Breast epithelium (tissue), 4 donors: ENCODE data around the gene KLK15. TPM values are rescaled to one million over a fixed set of nuclear protein-coding genes. Genes with fewer than 3 reads are reported as not detected.

Source experiments
- DNase-seq, 2 donors: peaks; one replicate each; pipeline ENCODE4 v3.0.0-alpha.2; 2019; ENCODE audit warnings: low spot score in 2 of 2
- H3K27ac ChIP-seq, 2 donors: fragments of 200-600 bp; sonication (generic) in 1 of 2; one replicate each; pipeline ENCODE4 v1.5.1; 2016 to 2019; ENCODE audit warnings: mild to moderate bottlenecking in 1 of 2
- H3K27me3 ChIP-seq, 2 donors: fragments of 200-600 bp; sonication (generic) in 1 of 2; one replicate each; pipeline versions ENCODE4 v1.5.1 to v1.6.0; 2017 to 2019; ENCODE audit warnings: control low read depth in 1 of 2, mild to moderate bottlenecking in 1 of 2
- H3K36me3 ChIP-seq: fragments of 200-600 bp; one replicate; pipeline ENCODE4 v1.5.1; 2019
- H3K4me1 ChIP-seq, 2 donors: fragments of 200-600 bp; sonication (generic); one replicate each; pipeline ENCODE4 v1.5.1; 2016 to 2019; ENCODE audit warnings: control low read depth in 1 of 2
- H3K4me3 ChIP-seq, 3 donors: fragments of 200-600 bp; sonication (generic); 1 replicate in 2 of 3; 2 replicates in 1 of 3; pipeline ENCODE4 v1.5.1; 2016 to 2019; ENCODE audit warnings: mild to moderate bottlenecking in 3 of 3, moderate library complexity in 2 of 3
- H3K9me3 ChIP-seq, 2 donors: fragments of 200-600 bp; sonication (generic) in 1 of 2; one replicate each; pipeline ENCODE4 v1.5.1; 2016 to 2019; ENCODE audit warnings: control low read depth in 1 of 2
- POLR2A ChIP-seq: fragments of 450-650 bp; IDR thresholded peaks from one replicate; pipeline ENCODE4 v1.6.1; 2016; ENCODE audit warnings: antibody characterized with exemption, mild to moderate bottlenecking, moderate library complexity
- POLR2AphosphoS5 ChIP-seq, 3 donors: sonication (generic); formaldehyde crosslinking; IDR thresholded peaks; one replicate each; pipeline ENCODE4 v1.6.1; 2017; ENCODE audit warnings: antibody characterized with exemption in 3 of 3
- intact Hi-C: fragments of 100-400 bp; cut with DNase I; formaldehyde crosslinking; loops from one replicate; pipeline ENCODE4 v1.15.1; 2023; ENCODE audit warnings: low total_unique reads
- total RNA-seq, 3 donors: library from RNA; depleted of rRNA; stranded (reverse); fragments of >200 nt; gene quantifications; one replicate each; pipeline ENCODE4 v1.1.0, GENCODE V29; 2016
- TF ChIP-seq, protein P1 (sequence below), 3 donors: fragments of 450-650 bp; IDR thresholded peaks; one replicate each; pipeline ENCODE4 v1.5.1; 2016 to 2017; ENCODE audit warnings: antibody characterized with exemption in 3 of 3, mild to moderate bottlenecking in 3 of 3, moderate library complexity in 3 of 3

KLK15 gene
- total RNA-seq, 3 donors from 2014 or later: not detected

DNA sequence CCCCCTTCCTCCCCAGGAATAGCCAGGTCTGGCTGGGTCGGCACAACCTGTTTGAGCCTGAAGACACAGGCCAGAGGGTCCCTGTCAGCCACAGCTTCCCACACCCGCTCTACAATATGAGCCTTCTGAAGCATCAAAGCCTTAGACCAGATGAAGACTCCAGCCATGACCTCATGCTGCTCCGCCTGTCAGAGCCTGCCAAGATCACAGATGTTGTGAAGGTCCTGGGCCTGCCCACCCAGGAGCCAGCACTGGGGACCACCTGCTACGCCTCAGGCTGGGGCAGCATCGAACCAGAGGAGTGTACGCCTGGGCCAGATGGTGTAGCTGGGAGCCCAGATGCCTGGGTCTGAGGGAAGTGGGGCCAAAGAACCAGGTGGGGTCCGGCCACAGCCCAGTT is 43.1 kb upstream of the KLK15 start:
- H3K4me3 ChIP-seq: no peak overlapping the region
- TF ChIP-seq, protein P1, sequence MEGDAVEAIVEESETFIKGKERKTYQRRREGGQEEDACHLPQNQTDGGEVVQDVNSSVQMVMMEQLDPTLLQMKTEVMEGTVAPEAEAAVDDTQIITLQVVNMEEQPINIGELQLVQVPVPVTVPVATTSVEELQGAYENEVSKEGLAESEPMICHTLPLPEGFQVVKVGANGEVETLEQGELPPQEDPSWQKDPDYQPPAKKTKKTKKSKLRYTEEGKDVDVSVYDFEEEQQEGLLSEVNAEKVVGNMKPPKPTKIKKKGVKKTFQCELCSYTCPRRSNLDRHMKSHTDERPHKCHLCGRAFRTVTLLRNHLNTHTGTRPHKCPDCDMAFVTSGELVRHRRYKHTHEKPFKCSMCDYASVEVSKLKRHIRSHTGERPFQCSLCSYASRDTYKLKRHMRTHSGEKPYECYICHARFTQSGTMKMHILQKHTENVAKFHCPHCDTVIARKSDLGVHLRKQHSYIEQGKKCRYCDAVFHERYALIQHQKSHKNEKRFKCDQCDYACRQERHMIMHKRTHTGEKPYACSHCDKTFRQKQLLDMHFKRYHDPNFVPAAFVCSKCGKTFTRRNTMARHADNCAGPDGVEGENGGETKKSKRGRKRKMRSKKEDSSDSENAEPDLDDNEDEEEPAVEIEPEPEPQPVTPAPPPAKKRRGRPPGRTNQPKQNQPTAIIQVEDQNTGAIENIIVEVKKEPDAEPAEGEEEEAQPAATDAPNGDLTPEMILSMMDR (IDR thresholded peaks at IDR 0.05): no peak
- TF ChIP-seq POLR2A: no peak
- TF ChIP-seq POLR2AphosphoS5 (IDR thresholded peaks at IDR 0.05): no peak
- no peak for DNase-seq
- intact Hi-C loops: no loop called here
- no peaks in the 10 kb centered on the region for H3K36me3 ChIP-seq
- H3K4me1 ChIP-seq: no peaks in the 10 kb centered on the region
- H3K27me3 ChIP-seq: peaks cover 0 to 19% of the 10 kb centered on the region in 2 donors
- H3K9me3 ChIP-seq: no peaks in the 10 kb centered on the region
- no peak overlapping the region for H3K27ac ChIP-seq

DNA sequence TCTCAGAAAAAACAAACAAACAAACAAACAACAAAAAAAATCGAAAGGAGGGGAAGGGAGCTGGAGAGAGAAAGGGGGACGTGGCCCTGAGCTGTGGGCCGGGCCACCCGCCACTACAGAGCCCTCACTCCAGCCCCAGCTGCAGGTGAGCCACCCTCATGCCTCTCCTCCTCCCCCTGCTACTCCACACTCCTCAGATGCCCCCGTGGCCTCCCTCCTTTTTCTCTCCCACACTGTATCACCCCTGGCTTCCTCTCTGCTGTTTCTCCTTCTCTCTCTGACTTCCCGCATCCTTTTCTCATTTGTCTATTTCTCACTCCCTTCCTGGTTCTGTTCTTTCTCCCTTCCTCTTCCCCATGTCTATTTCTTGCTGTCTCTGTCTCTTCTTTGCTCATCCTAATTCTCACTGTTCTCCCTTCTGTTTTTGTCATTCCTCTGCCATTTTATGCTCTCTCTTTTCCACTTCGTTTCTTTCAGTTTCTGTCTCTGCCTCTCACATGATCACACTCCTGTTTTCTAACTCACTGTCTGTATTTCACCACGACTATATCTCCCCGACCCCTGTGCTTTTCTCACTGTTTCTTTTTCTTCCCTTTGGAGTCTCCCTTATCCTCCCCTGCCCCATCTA is 42.5 kb upstream of the KLK15 start:
- H3K27ac ChIP-seq: no peak overlapping the region
- TF ChIP-seq POLR2A (no peak), POLR2AphosphoS5 (IDR thresholded peaks at IDR 0.05) (no peak)
- TF ChIP-seq, protein P1 (IDR thresholded peaks at IDR 0.05): no peak
- H3K9me3 ChIP-seq: no peaks in the 10 kb centered on the region
- no peaks in the 10 kb centered on the region for H3K4me1 ChIP-seq
- no peak overlapping the region for H3K4me3 ChIP-seq
- no peak for DNase-seq
- peaks cover 0 to 19% of the 10 kb centered on the region in 2 donors for H3K27me3 ChIP-seq
- intact Hi-C loops: no loop called here
- H3K36me3 ChIP-seq: no peaks in the 10 kb centered on the region

DNA sequence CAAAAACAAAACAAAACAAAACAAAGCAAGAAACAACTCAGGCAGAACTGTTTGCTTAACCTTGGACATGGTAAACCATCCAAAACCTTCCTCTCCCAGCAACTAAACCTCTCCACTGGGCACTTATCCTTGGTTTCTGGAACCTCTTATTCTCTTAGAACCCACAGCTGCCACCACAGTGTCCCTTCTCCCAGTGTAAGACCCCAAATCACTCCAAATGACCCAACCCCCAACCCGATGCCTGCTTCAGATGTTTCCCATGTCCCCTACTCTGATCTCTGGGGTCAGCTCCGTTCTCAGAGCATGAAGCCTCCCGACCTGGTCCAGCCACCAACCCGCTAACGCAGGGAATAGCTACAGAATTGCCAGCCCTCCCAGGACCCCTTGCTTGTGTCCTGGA is 40.8 kb upstream of the KLK15 start:
- H3K4me3 ChIP-seq: no peak overlapping the region
- TF ChIP-seq POLR2A (no peak), POLR2AphosphoS5 (IDR thresholded peaks at IDR 0.05) (no peak)
- TF ChIP-seq, protein P1 (IDR thresholded peaks at IDR 0.05): no peak
- no peak overlapping the region for H3K27ac ChIP-seq
- peaks cover 0 to 33% of the 10 kb centered on the region in 2 donors for H3K27me3 ChIP-seq
- intact Hi-C loops: no loop called here
- no peak for DNase-seq
- no peaks in the 10 kb centered on the region for H3K36me3 ChIP-seq
- H3K9me3 ChIP-seq: no peaks in the 10 kb centered on the region
- no peaks in the 10 kb centered on the region for H3K4me1 ChIP-seq

DNA sequence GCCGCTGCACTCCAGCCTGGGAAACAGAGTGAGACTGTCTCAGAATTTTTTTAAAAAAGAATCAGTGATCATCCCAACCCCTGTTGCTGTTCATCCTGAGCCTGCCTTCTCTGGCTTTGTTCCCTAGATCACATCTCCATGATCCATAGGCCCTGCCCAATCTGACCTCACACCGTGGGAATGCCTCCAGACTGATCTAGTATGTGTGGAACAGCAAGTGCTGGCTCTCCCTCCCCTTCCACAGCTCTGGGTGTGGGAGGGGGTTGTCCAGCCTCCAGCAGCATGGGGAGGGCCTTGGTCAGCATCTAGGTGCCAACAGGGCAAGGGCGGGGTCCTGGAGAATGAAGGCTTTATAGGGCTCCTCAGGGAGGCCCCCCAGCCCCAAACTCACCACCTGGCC is 39.7 kb upstream of the KLK15 start, which contains the start of gene KLK2:
Gene KLK2, plus strand, starts transcription at position 384 of the 400 bp plus-strand sequence. CDS start 35 bp downstream, outside the sequence.
- DNase-seq: no peak
- H3K9me3 ChIP-seq: no peaks in the 10 kb centered on the region
- no peaks in the 10 kb centered on the region for H3K36me3 ChIP-seq
- intact Hi-C loops: no loop called here
- no peak within 1 kb of the TSS for H3K27ac ChIP-seq
- no peaks in the 10 kb centered on the region for H3K4me1 ChIP-seq
- H3K27me3 ChIP-seq: peaks cover 0 to 35% of the 10 kb centered on the region in 2 donors
- TF ChIP-seq POLR2A (no peak), POLR2AphosphoS5 (IDR thresholded peaks at IDR 0.05) (no peak)
- TF ChIP-seq, protein P1 (IDR thresholded peaks at IDR 0.05): no peak
- H3K4me3 ChIP-seq: no peak within 1 kb of the TSS

DNA sequence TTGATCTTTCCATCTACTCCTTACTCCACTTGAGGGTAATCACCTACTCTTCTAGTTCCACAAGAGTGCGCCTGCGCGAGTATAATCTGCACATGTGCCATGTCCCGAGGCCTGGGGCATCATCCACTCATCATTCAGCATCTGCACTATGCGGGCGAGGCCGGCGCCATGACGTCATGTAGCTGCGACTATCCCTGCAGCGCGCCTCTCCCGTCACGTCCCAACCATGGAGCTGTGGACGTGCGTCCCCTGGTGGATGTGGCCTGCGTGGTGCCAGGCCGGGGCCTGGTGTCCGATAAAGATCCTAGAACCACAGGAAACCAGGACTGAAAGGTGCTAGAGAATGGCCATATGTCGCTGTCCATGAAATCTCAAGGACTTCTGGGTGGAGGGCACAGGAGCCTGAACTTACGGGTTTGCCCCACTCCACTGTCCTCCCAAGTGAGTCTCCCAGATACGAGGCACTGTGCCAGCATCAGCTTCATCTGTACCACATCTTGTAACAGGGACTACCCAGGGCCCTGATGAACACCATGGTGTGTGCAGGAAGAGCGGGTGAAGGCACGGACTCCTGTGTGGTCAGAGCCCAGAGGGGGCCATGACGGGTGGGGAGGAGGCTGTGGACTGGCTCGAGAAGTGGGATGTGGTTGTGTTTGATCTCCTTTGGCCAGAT is 37.2 kb upstream of the KLK15 start:
- Histone ChIP-seq H3K4me3 (no peak overlapping the region), H3K27ac (no peak overlapping the region), H3K36me3 (no peaks in the 10 kb centered on the region), H3K4me1 (no peaks in the 10 kb centered on the region), H3K9me3 (no peaks in the 10 kb centered on the region), H3K27me3 (peaks cover 0 to 45% of the 10 kb centered on the region in 2 donors)
- intact Hi-C loops: no loop called here
- DNase-seq: no peak
- TF ChIP-seq POLR2A (no peak), POLR2AphosphoS5 (IDR thresholded peaks at IDR 0.05) (no peak)
- TF ChIP-seq, protein P1 (IDR thresholded peaks at IDR 0.05): no peak
